ENCODE data around the gene PPP1R15B. TPM values are rescaled to one million over a fixed set of nuclear protein-coding genes. Genes with fewer than 3 reads are reported as not detected.

Gene PPP1R15B
- total and polyA plus RNA-seq, 10 of the 15 experiments (the other 5 are each of a cell fraction or from before 2014, with no cell fraction given) = 13.9 to 38.1 (median 26.5) TPM

DNA sequence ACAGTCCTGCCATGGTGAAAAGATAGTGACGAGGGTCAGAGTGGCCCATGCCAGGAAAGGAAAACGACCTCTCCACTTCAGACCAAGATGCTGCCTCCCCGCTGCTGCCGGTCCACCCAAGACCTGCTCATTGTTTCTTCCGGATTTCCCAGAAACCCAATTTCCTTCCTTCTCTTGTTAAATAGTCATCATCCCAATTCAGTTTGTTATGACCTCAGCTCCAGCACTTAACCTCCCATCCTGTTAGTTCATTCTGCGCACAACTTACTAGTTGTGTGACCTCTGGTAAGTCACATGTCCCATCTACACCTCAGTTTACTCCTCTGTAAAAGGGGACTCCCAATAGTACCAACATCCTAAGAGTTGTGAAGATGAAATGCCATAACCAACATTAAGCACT, 29.9 kb upstream of the PPP1R15B start (continued):
- TF ChIP-seq TCF12 (IDR thresholded peaks at IDR 0.05; ENCODE audit: low read depth, low read length) (no peak), POLR2AphosphoS2 (IDR thresholded peaks at IDR 0.05; ENCODE audit: low read depth, low read length) (no peak)

DNA sequence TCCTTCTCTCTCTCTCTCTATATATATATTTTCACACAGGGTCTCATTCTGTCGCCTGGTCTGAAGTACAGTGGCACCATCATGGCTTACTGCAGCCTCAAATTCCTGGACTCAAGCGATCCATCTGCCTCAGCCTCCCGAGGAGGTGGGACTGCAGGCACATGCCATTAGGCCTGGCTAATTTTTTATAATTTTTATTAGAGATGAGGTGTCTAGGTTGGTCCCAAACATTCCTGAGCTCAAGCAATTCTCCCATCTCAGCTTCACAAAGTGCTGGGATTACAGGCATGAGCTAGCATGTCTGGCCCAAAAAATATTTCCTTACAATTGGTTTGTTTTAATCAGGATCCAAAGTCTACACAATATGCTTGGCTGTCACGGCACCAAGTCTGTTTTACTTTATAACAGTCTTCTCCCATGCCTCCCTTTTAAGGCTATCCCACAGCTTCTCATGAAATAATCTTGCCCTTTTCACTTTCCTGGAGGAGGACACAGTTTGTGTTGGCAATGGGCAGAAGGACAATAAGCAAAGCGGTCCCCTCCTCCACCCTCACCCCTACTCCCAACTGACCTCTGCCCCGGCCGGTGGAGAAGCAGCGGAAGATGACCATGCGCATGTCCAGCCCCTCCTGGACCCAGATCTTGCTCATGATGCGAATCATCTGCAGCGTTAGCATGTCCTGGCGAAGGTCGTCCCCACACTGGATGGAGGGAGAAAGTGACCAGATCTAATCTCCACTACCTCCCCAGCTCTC, 28.2 kb upstream of the PPP1R15B start:
- CTCF ChIA-PET = interaction anchor here (0.5 to 51.8 kb wide), 4 partner anchors 8 to 51 kb away, joined by 3 to 2021 read pairs (median 24); partner anchors contain the start of gene PIK3C2B
- RAD21 ChIA-PET (ENCODE audit: unreplicated experiment) = interaction anchor here (1.4 kb wide), 1 partner anchor 64 kb away, joined by 4 read pairs; no protein-coding TSS in a partner anchor
- Histone ChIP-seq H3K4me2 (ENCODE audit: control insufficient read depth, insufficient read depth) (no peak overlapping the region), H2AFZ (ENCODE audit: control insufficient read depth, low read depth, low read length) (no peak overlapping the region), H3K36me3 (ENCODE audit: control insufficient read depth in 2 of 2, insufficient read depth in 2 of 2, low read length in 1 of 2) (peaks cover 25 to 34% of the 10 kb centered on the region in 2 experiments), H3K27ac (ENCODE audit: control insufficient read depth, insufficient read depth) (no peak overlapping the region), H4K20me1 (ENCODE audit: control insufficient read depth, insufficient read depth) (no peaks in the 10 kb centered on the region), H3K4me1 (ENCODE audit: control insufficient read depth, insufficient read depth, low read length) (no peaks in the 10 kb centered on the region), H3K4me3 (no peak overlapping the region), H3K9me3 (replicated peaks; ENCODE audit: control insufficient read depth, insufficient read depth, low read length) (no peaks in the 10 kb centered on the region), H3K9ac (ENCODE audit: control insufficient read depth, insufficient read depth, low read length) (no peak overlapping the region), H3K79me2 (ENCODE audit: control insufficient read depth, insufficient read depth, low read length) (no peaks in the 10 kb centered on the region), H3K27me3 (replicated peaks in 1 of 2; ENCODE audit: control insufficient read depth in 2 of 2, insufficient read depth in 2 of 2, low read length in 1 of 2) (no peaks in the 10 kb centered on the region)
- no peak for DNase-seq (ENCODE audit: low read depth, low spot score)
- SMC1A ChIA-PET (ENCODE audit: uncharacterized antibody, unreplicated experiment) = interaction anchor here (1.1 to 33.8 kb wide), 5 partner anchors 9 to 60 kb away, joined by 3 to 939 read pairs (median 3); partner anchors contain the start of gene PIK3C2B
- TF ChIP-seq IKZF1 (conservative IDR thresholded peaks at IDR 0.05) (no peak), SMAD5 (IDR thresholded peaks at IDR 0.05; ENCODE audit: low read depth) (no peak), E4F1 (IDR thresholded peaks at IDR 0.05; ENCODE audit: borderline replicate concordance, partially characterized antibody) (no peak), RELA (IDR thresholded peaks at IDR 0.05; ENCODE audit: borderline replicate concordance, partially characterized antibody) (no peak), KDM1A (IDR thresholded peaks at IDR 0.05; ENCODE audit: borderline replicate concordance) (no peak), ZZZ3 (IDR thresholded peaks at IDR 0.05; ENCODE audit: control insufficient read depth, insufficient read length, low read depth) (no peak), SPI1 (IDR thresholded peaks at IDR 0.05; ENCODE audit: borderline replicate concordance, insufficient read depth, low read depth, low read length) (no peak), HDAC2 (IDR thresholded peaks at IDR 0.05) (no peak), DPF2 (IDR thresholded peaks at IDR 0.05) (no peak), NFYA (IDR thresholded peaks at IDR 0.05; ENCODE audit: borderline replicate concordance, low read depth, low read length) (no peak), NFXL1 (IDR thresholded peaks at IDR 0.05; ENCODE audit: borderline replicate concordance) (no peak), NR2C1 (IDR thresholded peaks at IDR 0.05) (no peak), KAT2A (conservative IDR thresholded peaks at IDR 0.05; ENCODE audit: control insufficient read depth, low read depth, low read length) (no peak), SP1 (IDR thresholded peaks at IDR 0.05; ENCODE audit: low read depth, low read length) (no peak), ASH2L (IDR thresholded peaks at IDR 0.05; ENCODE audit: borderline replicate concordance, low read depth) (no peak)
- ATAC-seq = no peak
- intact Hi-C loops (cut with micrococcal nuclease; ENCODE audit: unreplicated experiment) = loop anchor here (10.0 kb wide), 1 partner anchor 365 kb away; no protein-coding TSS in a partner anchor
- FAIRE-seq = no peak
- POLR2A ChIA-PET = interaction anchor here (0.5 kb wide), 1 partner anchor 63 kb away, joined by 3 read pairs; no protein-coding TSS in a partner anchor
- WGBS (ENCODE audit: insufficient coverage, insufficient replicate concordance, low lambda C conversion rate, missing lambda C conversion rate) = 81% methylated on average over 13 of the region's 13 CpGs
- BruUV-seq (replicated peaks) = no TSS peak
- in situ Hi-C loops (cut with MboI) = loop anchor here (10.0 kb wide), 1 partner anchor 365 kb away; no protein-coding TSS in a partner anchor

Measured in GM12878 (cell line).